ENCODE data around the gene STXBP2.
A peak's percentile ranks its signal among the peaks of the same experiment; 100 is the strongest.

STXBP2 gene

DNA sequence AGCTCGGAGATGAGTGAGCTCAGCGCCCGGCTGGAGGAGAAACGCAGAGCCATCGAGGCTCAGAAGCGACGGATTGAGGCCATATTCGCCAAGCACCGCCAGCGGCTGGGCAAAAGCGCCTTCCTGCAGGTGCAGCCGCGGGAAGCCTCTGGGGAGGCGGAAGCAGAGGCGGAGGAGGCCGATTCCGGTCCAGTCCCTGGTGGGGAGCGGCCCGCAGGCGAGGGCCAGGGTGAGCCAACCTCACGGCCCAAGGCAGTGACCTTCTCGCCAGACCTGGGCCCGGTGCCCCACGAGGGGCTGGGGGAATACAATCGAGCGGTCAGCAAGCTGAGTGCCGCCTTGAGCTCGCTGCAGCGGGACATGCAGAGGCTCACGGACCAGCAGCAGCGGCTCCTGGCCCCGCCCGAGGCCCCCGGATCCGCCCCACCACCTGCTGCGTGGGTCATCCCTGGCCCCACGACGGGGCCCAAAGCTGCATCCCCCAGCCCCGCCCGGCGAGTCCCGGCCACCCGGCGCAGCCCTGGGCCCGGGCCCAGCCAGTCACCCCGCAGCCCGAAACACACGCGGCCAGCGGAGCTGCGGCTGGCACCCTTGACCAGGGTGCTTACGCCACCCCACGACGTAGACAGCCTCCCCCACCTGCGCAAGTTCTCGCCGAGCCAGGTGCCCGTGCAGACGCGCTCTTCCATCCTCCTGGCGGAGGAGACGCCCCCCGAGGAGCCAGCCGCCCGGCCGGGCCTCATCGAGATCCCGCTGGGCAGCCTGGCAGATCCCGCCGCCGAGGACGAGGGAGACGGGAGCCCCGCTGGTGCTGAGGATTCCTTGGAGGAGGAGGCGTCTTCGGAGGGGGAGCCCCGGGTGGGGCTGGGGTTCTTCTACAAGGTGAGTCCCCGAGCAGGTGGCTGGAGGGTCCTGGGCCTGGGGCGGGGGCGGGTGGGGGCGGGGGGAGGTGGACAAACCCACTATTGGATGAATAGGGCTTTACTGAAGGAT is 24.3 kb upstream of the STXBP2 start:
- no peak for DNase-seq (ENCODE audit: low read depth)

DNA sequence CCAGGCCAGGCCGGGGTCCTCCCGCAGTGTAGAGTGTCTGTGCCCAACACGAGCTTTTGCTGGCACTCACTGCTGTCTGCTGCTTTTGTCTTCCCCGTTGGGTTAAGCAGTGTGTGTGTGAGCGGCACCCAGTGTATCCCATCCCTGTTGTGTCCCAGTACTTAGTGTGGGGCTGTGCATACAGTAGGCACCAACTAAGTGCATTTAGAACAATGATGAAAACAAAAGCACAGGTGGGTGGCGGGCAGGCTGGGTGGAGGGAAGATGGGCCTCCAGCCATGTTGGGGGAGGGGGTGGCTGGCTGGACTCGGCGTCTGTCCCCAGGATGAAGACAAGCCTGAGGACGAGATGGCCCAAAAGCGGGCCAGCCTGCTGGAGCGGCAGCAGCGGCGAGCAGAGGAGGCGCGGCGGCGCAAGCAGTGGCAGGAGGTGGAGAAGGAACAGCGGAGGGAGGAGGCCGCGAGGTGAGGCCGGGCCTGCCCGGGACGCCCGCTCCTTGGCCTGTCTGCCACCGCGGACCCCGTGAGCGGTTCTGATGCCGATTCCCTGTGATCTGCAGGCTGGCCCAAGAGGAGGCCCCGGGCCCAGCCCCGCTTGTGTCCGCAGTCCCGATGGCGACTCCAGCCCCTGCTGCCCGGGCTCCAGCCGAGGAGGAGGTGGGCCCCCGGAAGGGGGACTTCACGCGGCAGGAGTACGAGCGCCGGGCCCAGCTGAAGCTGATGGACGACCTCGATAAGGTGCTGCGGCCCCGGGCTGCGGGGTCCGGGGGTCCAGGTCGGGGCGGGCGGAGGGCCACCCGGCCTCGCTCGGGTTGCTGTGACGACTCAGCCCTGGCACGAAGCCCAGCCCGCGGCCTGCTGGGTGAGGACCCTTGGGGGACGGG is 21.8 kb upstream of the STXBP2 start:
- no peak for DNase-seq (ENCODE audit: low read depth)

DNA sequence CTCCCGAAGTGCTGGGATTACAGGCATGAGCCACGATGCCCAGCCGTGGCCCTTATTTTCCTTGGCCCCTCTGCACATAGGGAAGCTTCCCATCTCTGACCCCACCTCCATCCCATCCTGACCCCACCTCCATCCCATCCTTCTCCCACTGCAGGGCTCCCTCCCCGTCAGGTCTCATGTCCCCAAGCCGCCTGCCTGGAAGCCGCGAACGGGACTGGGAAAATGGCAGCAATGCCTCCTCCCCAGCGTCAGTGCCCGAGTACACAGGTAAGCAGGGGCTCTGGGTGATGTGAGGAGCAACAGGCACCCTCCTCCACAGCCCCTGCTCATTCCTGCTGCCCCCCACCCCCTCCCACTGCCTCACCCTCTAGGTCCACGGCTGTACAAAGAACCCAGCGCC is 19.7 kb upstream of the STXBP2 start:
- DNase-seq (ENCODE audit: low read depth): no peak

DNA sequence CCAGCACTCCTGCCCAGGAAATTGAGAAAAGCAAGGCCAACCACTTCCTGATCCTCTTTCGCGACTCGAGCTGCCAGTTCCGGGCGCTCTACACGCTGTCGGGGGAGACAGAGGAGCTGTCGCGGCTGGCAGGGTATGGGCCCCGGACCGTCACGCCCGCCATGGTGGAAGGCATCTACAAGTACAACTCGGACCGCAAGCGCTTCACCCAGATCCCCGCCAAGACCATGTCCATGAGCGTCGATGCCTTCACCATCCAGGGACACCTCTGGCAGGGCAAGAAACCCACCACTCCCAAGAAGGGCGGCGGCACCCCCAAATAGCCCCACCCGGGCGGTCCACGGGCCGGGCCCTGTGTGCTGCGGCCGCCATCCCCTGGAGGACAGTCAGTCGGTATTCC is 19.2 kb upstream of the STXBP2 start:
- DNase-seq (ENCODE audit: low read depth): no peak

DNA sequence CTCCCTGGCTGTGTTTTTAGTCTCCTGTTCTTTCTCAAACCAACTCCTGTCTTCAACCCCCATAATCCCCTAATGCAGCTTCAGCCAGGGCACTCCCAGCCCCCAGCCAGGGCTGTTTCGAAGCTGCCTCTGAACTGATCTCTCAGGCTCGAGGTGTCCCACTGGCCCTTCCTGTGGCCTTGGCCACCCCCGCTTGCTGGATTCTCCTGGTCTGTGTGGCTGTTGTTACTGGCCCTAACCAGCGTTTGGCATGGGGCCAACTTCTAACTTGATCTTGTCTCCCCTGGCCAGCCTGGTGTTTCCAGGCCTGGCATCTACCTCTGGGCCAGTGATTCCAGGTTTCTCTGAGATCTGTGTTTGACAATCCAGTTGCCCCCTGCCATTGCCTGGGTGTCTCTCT is 18.6 kb upstream of the STXBP2 start:
- DNase-seq (ENCODE audit: low read depth): no peak

DNA sequence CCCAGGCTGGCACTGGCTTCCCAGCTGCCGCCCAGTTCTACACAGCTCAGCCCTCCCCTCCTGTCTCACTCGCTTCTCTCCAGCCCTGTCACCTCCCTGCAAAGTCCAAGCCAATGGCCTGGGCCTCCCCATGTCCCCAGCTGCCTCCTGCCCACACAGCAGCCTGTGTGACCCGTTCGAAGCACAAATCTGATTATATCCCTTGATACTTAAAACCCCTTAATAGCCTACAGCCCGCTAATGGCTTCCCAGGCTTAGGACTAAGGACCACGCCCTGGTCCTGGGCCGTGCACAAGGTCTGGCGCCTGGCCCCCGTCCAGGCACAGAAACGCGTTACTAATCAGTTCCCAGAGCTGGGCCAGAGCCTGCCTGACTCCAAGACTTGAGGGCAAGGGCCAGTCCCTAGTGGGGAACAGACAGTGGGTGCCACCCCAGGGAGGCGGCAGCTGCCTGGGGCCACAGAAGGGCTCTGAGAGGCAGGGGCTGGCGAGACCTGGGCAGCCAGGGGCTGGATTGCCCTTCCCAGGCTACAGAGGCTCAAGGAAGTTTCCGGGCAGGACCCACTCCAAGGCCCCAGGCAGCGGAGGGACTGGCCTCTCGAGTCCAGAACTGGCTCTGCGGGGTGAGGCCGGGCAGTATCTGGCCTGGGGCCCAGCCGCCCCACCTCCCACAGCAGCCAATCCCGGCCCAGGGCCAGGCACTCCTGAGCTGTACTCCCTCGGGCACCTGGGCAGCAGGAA is 18.0 kb upstream of the STXBP2 start:
- no peak for DNase-seq (ENCODE audit: low read depth)

DNA sequence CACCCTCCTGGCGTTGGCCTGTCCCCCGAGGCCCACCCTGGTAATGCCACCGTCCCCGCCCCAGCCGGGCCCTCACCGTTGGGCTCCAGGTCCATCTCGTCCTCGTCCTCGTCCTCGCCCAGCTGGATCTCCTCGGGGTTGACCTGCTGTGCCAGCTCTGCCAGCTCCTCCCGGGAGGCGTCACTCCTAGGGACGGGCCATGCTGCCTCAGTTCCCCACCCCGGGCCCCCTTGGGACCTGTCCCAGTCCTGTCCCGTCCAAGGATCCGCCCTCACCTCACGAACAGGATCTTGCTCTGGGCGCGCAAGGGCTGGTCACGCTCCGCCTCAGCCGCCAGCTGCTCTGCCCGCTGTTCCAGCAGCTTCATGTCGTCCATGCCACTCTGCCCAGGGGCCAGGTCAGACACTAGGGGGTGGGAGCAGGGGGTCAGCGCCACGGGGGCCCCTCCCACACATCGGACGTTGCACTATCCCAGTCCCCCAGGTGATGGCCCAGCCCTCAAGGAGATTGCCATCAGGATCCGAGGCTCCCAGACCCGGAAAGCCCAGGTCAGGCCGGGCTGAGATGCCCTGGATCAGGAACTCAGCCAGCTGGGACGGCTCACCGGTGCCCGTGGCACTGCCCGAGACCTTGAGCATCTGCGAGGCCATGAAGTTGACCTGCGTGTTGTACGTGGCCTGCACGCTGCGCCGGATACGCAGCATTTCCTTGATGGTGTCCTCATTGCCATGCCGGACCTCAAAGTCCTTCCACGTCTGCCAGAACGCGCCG is 17.1 kb upstream of the STXBP2 start:
- no peak for DNase-seq (ENCODE audit: low read depth)

DNA sequence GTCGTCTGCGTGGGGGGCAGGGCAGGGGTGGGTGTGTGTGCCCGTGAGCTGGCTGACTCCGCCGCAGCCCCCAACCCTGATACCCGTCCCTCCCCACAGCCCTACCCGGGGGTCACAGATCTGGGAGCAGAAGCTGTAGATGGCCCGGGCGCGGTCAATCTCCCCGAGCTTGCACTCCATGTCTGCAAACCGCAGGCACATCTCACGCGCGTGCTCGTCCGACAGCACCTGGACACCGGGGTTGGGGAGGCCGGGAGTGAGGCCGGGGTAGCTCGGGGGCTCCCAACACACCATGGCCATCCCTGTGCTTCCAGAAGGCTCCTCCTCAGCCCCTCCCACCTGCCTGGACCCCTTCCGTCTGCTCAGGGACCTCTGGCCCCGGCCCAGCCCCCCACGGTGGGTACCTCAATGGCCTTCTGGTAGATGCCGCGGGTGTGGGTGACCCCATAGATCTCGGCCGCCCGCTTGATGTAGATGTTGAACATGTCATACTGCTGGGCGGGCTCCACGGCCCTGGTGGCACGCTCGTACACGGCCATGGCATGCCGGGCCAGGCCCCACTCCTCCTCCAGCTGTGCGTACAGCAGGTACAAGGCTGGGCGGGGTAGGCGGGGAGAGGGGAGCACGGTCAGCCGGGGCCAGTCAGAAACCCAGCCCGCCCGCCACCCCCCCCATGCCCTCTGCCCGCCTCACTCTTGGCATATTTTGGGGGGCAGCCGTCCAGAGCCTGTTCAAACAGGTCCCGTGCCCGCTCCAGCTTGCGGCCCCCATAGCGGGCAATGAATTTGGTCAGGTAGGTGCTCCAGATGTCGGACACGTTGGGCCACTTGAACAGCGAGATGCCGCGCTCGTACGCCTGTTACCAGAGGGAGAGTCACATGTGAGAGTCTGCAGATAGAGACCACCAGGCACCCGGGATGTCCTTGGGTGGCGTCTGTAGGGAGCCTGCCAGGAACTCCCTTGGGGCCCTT is 16.2 kb upstream of the STXBP2 start:
- no peak for DNase-seq (ENCODE audit: low read depth)

DNA sequence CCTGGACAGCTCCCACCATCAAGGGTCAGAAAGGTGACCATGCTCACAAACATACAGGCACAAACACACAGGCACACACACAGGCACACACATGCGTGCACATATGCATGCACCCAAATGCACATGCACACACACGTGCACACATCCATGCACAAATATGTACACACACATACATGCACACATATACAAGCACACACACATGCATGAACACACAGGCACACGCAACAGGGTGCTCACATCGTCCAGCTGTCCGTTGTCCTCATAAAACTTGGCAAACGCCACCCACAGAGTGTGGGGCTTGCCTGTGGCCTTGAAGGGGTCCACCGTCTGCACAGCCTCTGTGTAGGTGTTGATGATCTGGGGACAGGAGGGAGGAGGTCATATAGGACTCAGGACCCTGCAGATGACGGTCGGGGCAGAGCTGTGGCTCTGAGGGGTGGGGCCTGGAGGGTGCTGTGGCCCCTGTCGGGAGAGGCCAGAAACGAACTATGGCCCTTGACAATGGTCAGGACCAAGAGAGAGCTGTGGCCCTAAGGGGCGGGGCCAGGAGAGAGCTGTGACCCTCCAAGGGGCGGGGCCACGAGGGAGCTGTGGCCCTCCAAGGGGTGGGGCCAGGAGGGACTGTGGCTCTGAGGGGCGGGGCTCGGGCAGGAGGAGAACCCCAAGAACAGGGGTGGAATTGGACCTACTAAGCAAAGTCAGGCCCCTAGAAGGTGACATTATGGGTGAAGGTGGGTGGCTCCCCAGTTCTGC is 13.8 kb upstream of the STXBP2 start:
- DNase-seq (ENCODE audit: low read depth): no peak

DNA sequence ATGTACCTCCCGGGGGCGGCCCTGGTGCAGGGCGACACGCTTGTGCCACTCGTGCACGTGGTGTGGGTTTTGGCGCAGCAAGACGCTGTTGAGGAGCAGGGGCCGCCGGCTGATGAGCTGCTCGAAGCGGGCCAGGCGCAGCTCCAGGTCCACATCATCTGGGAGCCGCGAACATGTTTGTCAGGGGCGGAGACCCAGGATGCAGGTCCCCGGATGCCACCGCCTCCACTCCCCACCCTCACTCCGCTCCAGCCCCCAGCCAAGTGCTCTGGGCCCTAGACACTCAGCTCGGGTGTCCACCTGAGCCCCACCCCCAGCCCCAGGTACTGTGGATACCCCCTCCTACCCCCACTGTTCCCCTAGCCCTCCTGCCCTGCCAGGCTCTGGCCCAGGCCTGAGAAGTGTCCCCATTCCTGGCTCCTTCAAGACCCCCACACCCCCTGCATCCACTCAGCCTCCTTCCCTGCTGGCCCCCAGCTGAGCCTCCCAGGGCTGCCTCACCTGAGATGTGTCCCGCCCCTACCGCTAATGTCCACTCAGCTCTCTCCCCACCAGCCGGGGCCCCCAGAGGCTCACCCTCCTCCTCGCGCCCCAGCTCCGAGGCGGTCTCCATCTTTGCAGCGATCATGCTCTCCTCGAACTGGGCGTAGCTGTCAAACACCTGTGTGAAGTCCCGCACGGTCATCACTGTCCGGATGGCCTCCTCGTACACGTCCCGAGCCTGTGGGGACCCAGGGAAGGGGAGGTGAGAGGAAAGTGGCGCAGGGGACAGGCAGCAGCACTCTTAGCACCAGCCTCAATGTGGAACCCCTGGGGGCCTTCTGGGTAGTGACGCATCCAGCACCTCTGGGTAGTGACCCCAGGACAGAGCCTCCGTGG is 12.9 kb upstream of the STXBP2 start:
- DNase-seq (ENCODE audit: low read depth): no peak

DNA sequence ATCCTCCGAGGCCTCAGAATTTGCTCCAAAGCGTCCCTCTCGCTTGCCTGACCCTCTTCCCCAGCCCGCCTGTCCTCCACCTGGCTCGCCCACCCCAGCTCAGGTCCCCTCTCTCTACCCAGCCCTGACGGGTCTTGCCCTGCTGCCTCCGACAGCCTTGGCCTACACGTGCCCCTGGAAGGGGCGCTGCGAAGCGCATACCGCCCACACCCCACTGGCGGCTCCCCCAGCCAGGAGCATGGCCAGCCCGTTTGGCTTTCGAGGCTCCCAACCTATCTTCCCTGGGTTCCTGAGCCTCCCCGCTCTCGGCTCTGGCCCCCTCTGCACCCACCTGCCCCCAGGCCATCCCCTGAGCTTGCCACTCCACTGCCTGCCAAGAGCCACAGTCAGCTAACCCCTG is 12.1 kb upstream of the STXBP2 start:
- no peak for DNase-seq (ENCODE audit: low read depth)

DNA sequence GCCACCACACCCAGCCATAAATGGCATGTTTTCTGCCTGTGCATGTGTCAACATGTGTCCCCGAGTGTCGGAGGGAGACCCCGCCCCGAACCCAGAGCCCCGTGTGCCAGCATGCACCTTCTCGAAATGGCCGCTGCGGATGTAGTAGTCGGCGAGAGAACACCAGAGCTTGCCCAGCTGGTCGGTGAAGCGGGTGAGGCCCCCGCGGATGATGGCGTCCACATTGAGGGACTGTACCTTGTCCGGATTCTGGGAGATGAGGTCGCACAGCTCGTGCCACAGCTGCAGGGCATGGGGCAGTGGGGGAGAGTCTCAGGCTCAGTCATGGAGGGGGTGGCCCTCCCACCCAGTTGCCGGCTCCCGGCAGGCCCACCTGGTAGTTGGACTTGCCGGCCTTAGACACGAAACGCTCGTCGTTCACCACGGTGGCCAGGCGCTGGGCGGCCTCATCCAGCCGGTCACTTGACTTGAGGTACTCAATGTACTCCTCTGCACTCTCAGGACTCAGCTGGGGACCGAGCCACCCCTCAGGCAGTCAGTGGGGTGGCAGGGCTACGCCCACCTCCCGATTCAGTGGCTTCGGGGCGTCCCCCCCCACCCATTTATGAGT is 11.0 kb upstream of the STXBP2 start:
- no peak for DNase-seq (ENCODE audit: low read depth)

DNA sequence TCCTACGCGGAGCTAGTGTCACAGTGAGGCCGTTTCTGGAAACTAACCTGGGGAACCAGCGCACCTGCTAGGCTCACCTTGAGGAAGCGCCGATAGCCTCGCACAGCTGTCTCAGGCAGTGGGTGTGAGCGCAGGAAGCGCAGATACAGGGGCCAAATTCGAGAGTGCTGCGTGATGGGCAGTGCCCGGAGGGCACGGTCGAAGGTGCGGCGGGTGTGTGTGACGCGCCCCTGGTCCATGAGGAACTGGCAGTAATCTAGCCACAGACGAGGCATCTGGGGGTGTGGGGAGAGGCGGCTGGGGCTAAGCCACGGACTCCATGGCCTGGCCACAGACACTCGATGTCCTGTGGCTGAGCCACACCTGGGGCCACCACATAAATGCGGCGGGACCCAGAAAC is 9.7 kb upstream of the STXBP2 start:
- DNase-seq (ENCODE audit: low read depth): no peak

DNA sequence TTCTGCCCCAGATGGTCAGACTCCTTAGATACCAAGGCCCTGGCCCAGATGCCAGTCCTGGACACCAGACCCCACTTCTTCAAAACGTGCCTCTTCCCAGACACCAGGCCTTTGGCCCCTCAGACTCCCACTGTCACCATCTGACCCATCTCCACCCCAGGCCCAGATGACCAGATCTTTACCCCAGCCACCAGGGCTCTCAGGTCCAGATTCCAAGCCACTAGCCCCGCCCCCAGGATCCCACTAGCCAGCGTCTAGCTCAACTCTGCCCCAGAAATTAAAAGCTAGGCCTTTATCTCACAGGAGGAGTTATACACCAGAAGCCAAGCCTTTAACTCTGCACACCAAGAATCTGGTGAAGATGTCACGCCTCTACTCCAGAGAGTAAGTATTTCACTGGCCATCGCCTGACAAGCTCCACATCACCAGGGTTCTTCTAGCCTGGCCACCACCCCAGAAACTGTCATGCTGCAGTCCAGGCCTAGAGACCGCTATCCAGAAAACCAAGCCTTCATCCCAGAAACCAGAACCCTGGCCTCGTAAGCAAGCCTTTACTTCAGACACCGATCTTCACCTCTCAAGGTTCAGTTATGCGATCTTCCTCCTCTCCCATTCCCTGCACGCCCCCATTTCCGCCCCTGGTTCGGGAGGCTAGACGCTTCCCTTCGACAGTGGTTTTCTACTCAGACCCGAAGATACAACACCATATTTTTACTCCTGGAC is 8.2 kb upstream of the STXBP2 start:
- DNase-seq (ENCODE audit: low read depth): no peak

DNA sequence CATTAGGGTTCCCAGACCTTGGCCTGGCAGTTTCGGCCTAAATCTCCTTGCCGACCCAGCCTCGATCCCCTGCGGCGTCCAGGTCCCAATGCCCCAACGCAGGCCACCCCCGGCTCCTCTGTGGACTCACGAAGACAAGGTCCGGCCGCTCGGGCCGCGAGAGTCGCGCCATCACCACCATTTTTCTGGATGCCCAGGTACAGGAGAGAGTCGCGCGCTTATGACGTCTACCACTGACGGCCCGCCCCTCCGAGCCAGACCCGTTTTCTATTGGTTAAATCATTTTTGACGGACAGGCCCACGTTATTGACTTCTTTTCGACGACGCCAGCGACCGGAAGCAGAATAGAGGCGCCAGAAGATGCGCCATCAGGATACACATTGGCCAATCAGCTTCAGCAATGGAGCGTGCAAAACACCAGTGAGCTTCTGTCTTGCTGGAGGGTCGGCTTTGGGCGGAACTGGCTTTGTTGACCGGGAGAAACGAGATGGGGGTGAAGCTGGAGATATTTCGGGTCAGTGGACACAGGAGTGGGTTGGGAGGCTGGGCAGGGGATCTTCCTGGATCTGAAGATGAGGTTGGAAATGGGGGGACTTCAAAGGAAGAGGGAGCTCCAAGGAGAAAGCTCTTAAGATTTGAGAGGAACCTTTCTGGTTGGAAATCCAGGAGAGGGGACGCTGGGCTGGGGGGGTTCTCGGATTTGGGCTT is 7.4 kb upstream of the STXBP2 start, which contains the start of the genes PET100 and XAB2:
Gene PET100, plus strand, starts transcription at position 447 of the 708 bp plus-strand sequence. Its CDS starts 41 bp downstream, at position 488.
Gene XAB2, minus strand, starts transcription at position 199 of the 708 bp plus-strand sequence. Its CDS starts 18 bp downstream, at position 181.
- peak; percentile 99 for DNase-seq (ENCODE audit: low read depth)

DNA sequence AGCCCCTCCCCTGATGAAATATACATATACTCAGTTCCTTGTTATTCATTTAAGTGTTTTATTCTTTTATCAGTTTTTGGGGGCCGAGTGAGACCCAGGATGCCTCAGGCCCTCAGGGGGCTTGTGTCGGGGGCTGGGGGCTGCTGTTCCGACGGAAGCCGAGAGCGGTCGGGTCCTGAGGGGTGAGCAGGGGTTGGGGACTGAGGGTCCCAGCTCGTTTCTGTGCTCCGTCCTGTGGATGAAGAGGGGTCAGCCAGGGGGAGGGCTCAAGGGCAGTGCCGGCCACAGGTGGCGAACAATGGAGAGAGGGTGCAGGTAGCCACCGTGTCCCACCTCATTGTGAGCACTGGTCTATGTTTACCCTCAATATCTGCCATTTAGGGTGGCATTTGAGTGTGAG is 5.3 kb upstream of the STXBP2 start:
- DNase-seq (ENCODE audit: low read depth): no peak
